Thyroid gland (tissue), 4 donors: ENCODE measurements around the gene NDUFS2. TPM values are rescaled to one million over a fixed set of nuclear protein-coding genes. Genes with fewer than 3 reads are reported as not detected.

Source experiments
- DNase-seq, 2 donors: peaks; one replicate each; pipeline ENCODE4 v3.0.0-alpha.2; 2019
- H3K27ac ChIP-seq, 3 donors: fragments of 200-600 bp; sonication (generic); 1 replicate in 2 of 3; 2 replicates in 1 of 3; pipeline ENCODE4 v1.5.1; 2016 to 2019; ENCODE audit warnings: mild to moderate bottlenecking in 1 of 3, moderate library complexity in 1 of 3
- H3K27me3 ChIP-seq: fragments of 200-600 bp; sonication (generic); one replicate; pipeline ENCODE4 v1.5.1; 2019
- H3K36me3 ChIP-seq, 2 donors: fragments of 200-600 bp; sonication (generic); one replicate each; pipeline ENCODE4 v1.5.1; 2016 to 2019
- H3K4me1 ChIP-seq, 2 donors: fragments of 200-600 bp; sonication (generic); one replicate each; pipeline ENCODE4 v1.5.1; 2017 to 2019
- H3K4me3 ChIP-seq, 3 donors: fragments of 200-600 bp; sonication (generic); replicated peaks in 1 of 3; 1 replicate in 2 of 3; 2 replicates in 1 of 3; pipeline ENCODE4 v1.5.1; 2016; ENCODE audit warnings: mild to moderate bottlenecking in 1 of 3
- H3K9me3 ChIP-seq: fragments of 200-600 bp; sonication (generic); one replicate; pipeline ENCODE4 v1.5.1; 2017
- POLR2A ChIP-seq, 2 donors: fragments of 450-650 bp; IDR thresholded peaks; one replicate each; pipeline ENCODE4 v1.6.1; 2017; ENCODE audit warnings: antibody characterized with exemption in 2 of 2, mild to moderate bottlenecking in 2 of 2, moderate library complexity in 1 of 2
- WGBS, 2 donors: methylation state at CpG; one replicate each; pipeline ENCODE4 v1.1.5; 2017; 5-methylcytosine and 5-hydroxymethylcytosine counted together
- intact Hi-C: fragments of 100-400 bp; cut with DNase I; formaldehyde crosslinking; loops from one replicate; pipeline ENCODE4 v1.15.1; 2023
- total RNA-seq, 4 donors: library from RNA; depleted of rRNA; stranded (reverse); fragments of >200 nt; gene quantifications; one replicate each; pipeline ENCODE4 v1.2.3, GENCODE V29; 2016
- TF ChIP-seq, protein P1 (sequence below), 6 experiments: fragments of 200-600 bp in 3 of 6; fragments of 450-650 bp in 3 of 6; sonication (generic) in 3 of 6; IDR thresholded peaks; one replicate each; pipeline ENCODE4 v1.5.1; 2016 to 2019; ENCODE audit warnings: antibody characterized with exemption in 6 of 6, mild to moderate bottlenecking in 2 of 6, inconsistent platforms in 1 of 6, moderate library complexity in 1 of 6

The NDUFS2 gene
- total RNA-seq, 4 donors from 2014 or later, result 75.4 to 122 (median 99.9) TPM

- TF ChIP-seq, protein P1, sequence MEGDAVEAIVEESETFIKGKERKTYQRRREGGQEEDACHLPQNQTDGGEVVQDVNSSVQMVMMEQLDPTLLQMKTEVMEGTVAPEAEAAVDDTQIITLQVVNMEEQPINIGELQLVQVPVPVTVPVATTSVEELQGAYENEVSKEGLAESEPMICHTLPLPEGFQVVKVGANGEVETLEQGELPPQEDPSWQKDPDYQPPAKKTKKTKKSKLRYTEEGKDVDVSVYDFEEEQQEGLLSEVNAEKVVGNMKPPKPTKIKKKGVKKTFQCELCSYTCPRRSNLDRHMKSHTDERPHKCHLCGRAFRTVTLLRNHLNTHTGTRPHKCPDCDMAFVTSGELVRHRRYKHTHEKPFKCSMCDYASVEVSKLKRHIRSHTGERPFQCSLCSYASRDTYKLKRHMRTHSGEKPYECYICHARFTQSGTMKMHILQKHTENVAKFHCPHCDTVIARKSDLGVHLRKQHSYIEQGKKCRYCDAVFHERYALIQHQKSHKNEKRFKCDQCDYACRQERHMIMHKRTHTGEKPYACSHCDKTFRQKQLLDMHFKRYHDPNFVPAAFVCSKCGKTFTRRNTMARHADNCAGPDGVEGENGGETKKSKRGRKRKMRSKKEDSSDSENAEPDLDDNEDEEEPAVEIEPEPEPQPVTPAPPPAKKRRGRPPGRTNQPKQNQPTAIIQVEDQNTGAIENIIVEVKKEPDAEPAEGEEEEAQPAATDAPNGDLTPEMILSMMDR (IDR thresholded peaks at IDR 0.05), result no peak
- no peak for TF ChIP-seq POLR2A (IDR thresholded peaks at IDR 0.05)
- DNase-seq, result no peak
- Histone ChIP-seq H3K4me1 (peaks cover 11 to 30% of the 10 kb centered on the region in 2 donors), H3K27me3 (no peaks in the 10 kb centered on the region), H3K36me3 (peaks cover 3 to 7% of the 10 kb centered on the region in 2 donors), H3K27ac (no peak overlapping the region), H3K9me3 (no peaks in the 10 kb centered on the region), H3K4me3 (no peak overlapping the region)
- intact Hi-C loops, result no loop called here
- whole genome bisulfite sequencing, 2 donors, result 89 to 91% methylated on average over 5 of the region's 5 CpGs
Measured at GRCh38 chr1:161161652-161162051, 40.5 kb upstream of the NDUFS2 start.

- DNase-seq, result no peak
- Histone ChIP-seq H3K36me3 (peaks cover 3 to 7% of the 10 kb centered on the region in 2 donors), H3K4me3 (no peak overlapping the region), H3K27ac (no peak overlapping the region), H3K27me3 (no peaks in the 10 kb centered on the region), H3K9me3 (no peaks in the 10 kb centered on the region), H3K4me1 (peaks cover 15 to 32% of the 10 kb centered on the region in 2 donors)
- 83 to 86% methylated on average over 7 of the region's 7 CpGs for WGBS, 2 donors
- TF ChIP-seq POLR2A (IDR thresholded peaks at IDR 0.05), result no peak
- TF ChIP-seq, protein P1 (IDR thresholded peaks at IDR 0.05), result no peak
- intact Hi-C loops, result no loop called here
Measured at GRCh38 chr1:161162052-161162451, 40.1 kb upstream of the NDUFS2 start.

- peaks cover 18 to 35% of the 10 kb centered on the region in 2 donors for H3K4me1 ChIP-seq
Measured at GRCh38 chr1:161162806-161163205, 39.4 kb upstream of the NDUFS2 start.

DNA sequence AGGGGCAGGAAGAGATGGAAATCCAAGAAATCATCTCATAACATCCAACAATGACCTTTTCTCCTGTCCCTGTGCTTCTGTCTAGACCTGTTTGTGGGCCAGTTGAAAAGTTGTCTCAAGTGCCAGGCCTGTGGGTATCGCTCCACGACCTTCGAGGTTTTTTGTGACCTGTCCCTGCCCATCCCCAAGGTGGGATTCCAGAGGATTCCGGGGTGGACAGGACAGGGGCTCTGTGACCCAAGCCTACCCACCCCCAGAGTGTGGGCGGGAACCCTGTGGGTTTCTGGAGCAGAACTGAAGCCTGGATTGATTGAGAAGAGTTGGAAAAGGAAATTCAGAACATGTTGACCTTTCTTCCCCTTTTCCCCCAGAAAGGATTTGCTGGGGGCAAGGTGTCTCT lies 38.4 kb upstream of the NDUFS2 start:
- no peak overlapping the region for H3K4me3 ChIP-seq
- WGBS, 2 donors, result 91 to 92% methylated on average over 4 to 5 of the region's 5 CpGs
- no peaks in the 10 kb centered on the region for H3K9me3 ChIP-seq
- no peak for TF ChIP-seq POLR2A (IDR thresholded peaks at IDR 0.05)
- TF ChIP-seq, protein P1 (IDR thresholded peaks at IDR 0.05), result no peak
- intact Hi-C loops, result no loop called here
- H3K27ac ChIP-seq, result no peak overlapping the region
- H3K4me1 ChIP-seq, result peaks cover 18 to 34% of the 10 kb centered on the region in 2 donors
- peaks cover 0 to 5% of the 10 kb centered on the region in 2 donors for H3K36me3 ChIP-seq
- no peak for DNase-seq
- no peaks in the 10 kb centered on the region for H3K27me3 ChIP-seq

More at GRCh38 chr1:161162806-161163205, 39.4 kb upstream of the NDUFS2 start:
- no peak for DNase-seq
- H3K27me3 ChIP-seq, result no peaks in the 10 kb centered on the region
- no peak overlapping the region for H3K4me3 ChIP-seq
- intact Hi-C loops, result no loop called here
- H3K9me3 ChIP-seq, result no peaks in the 10 kb centered on the region
- H3K27ac ChIP-seq, result no peak overlapping the region
- peaks cover 0 to 5% of the 10 kb centered on the region in 2 donors for H3K36me3 ChIP-seq
- 93 to 95% methylated on average over 10 of the region's 10 CpGs for WGBS, 2 donors
- TF ChIP-seq, protein P1 (IDR thresholded peaks at IDR 0.05), result no peak
- TF ChIP-seq POLR2A (IDR thresholded peaks at IDR 0.05), result no peak

DNA sequence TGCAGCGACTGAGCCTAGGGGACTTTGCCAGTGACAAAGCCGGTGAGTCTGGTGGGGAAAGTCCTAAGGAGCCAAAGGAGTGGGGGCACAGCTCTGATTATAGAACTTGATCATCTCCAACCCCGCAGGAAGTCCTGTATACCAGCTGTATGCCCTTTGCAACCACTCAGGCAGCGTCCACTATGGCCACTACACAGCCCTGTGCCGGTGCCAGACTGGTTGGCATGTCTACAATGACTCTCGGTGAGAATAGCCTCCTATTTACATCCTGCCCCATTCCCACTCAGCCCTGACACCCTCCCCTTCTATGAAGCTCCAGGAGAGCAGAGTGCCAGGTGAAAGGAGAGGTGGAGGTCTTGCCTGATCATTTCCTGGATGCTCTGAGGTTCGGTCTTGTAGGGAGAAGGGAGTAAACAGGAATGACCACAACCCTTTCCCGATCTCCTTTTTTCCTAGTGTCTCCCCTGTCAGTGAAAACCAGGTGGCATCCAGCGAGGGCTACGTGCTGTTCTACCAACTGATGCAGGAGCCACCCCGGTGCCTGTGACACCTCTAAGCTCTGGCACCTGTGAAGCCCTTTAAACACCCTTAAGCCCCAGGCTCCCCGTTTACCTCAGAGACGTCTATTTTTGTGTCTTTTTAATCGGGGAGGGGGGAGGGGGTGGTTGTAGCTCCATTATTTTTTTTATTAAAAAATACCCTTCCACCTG lies 37.1 kb upstream of the NDUFS2 start:
- intact Hi-C loops, result no loop called here
- peaks cover 0 to 5% of the 10 kb centered on the region in 2 donors for H3K36me3 ChIP-seq
- peak overlapping the region; percentile 85 to 87 (median 86) for H3K27ac ChIP-seq
- H3K4me1 ChIP-seq, result peaks cover 14 to 29% of the 10 kb centered on the region in 2 donors
- DNase-seq, result no peak
- no peaks in the 10 kb centered on the region for H3K27me3 ChIP-seq
- peak overlapping the region in 1 of 3 donors; percentile 65 for H3K4me3 ChIP-seq
- no peak for TF ChIP-seq POLR2A (IDR thresholded peaks at IDR 0.05)
- TF ChIP-seq, protein P1 (IDR thresholded peaks at IDR 0.05), result no peak
- 69 to 71% methylated on average over 13 to 14 of the region's 14 CpGs for WGBS, 2 donors
- H3K9me3 ChIP-seq, result no peaks in the 10 kb centered on the region
